B cell (primary cell): ENCODE data around the gene GPHN. TPM values are rescaled to one million over a fixed set of nuclear protein-coding genes. Genes with fewer than 3 reads are reported as not detected.

Experiments
- ATAC-seq: fragments of 200-7000 bp; cut with Tn5 transposase; one replicate; pipeline ENCODE4 v1.10.0; 2021; ENCODE audit warnings: low read depth, mild to moderate bottlenecking, moderate number of reproducible peaks, moderate library complexity
- CTCF ChIA-PET: fragments of 350-600 bp; sonication (Branson Sonifier 250); formaldehyde crosslinking; loops from one replicate; lab custom pipeline; 2021; ENCODE audit warnings: antibody characterized with exemption, inconsistent platforms; lab: Charles Lee
- POLR2A ChIA-PET: fragments of 350-600 bp; sonication (Branson Sonifier 250); formaldehyde crosslinking; loops from one replicate; lab custom pipeline; 2021; ENCODE audit warnings: antibody characterized with exemption; lab: Charles Lee
- DNase-seq: peaks from one replicate; pipeline ENCODE4 v3.0.0; 2013
- H2AFZ ChIP-seq: 2 replicates; pipeline ENCODE4 v1.6.1; 2012; ENCODE audit warnings: mild to moderate bottlenecking, low read depth, low read length; ENCODE audit not compliant: insufficient read depth, poor library complexity, severe bottlenecking
- H3K27ac ChIP-seq, 2 donors: 1 replicate in 1 of 2; 2 replicates in 1 of 2; pipeline ENCODE4 v1.5.1; 2012 to 2013; ENCODE audit warnings: low read length in 2 of 2, mild to moderate bottlenecking in 2 of 2, moderate library complexity in 1 of 2
- H3K27me3 ChIP-seq, 4 experiments: fragments of 200-600 bp in 1 of 4; sonication (generic) in 1 of 4; replicated peaks in 1 of 4; 1 replicate in 2 of 4; 2 replicates in 2 of 4; pipeline versions ENCODE4 v1.6.1 to v1.7.0; 2013 to 2016; ENCODE audit warnings: low read length in 3 of 4, mild to moderate bottlenecking in 2 of 4, mixed read lengths in 1 of 4, moderate library complexity in 1 of 4; ENCODE audit not compliant: insufficient read depth in 4 of 4, control insufficient read depth in 3 of 4; ENCODE audit errors: control extremely low read depth in 1 of 4
- H3K36me3 ChIP-seq, 2 experiments: replicated peaks in 1 of 2; 1 replicate in 1 of 2; 2 replicates in 1 of 2; pipeline versions ENCODE4 v1.6.1 to v1.7.1; 2013; ENCODE audit warnings: low read length in 1 of 2; ENCODE audit not compliant: insufficient read depth in 2 of 2, control insufficient read depth in 1 of 2; ENCODE audit errors: control extremely low read depth in 1 of 2, extremely low read depth in 1 of 2
- H3K4me1 ChIP-seq, 2 donors: fragments of 200-600 bp in 1 of 2; sonication (generic) in 1 of 2; 1 replicate in 1 of 2; 2 replicates in 1 of 2; pipeline versions ENCODE4 v1.5.1 to v1.6.1; 2013 to 2017; ENCODE audit warnings: low read length in 2 of 2; ENCODE audit not compliant: control insufficient read depth in 2 of 2, insufficient read depth in 2 of 2
- H3K4me2 ChIP-seq: replicated peaks from 2 replicates; pipeline ENCODE3; 2012; ENCODE audit warnings: mild to moderate bottlenecking, low read depth, low read length; ENCODE audit not compliant: poor library complexity, severe bottlenecking
- H3K4me3 ChIP-seq, 5 experiments: fragments of 200-600 bp in 1 of 5; sonication (generic) in 1 of 5; 1 replicate in 3 of 5; 2 replicates in 2 of 5; pipeline versions ENCODE4 v1.5.1 to v1.7.0; 2011 to 2016; ENCODE audit warnings: low read length in 4 of 5, mild to moderate bottlenecking in 4 of 5, low read depth in 2 of 5, control low read depth in 1 of 5, moderate library complexity in 1 of 5; ENCODE audit not compliant: insufficient read depth in 1 of 5; ENCODE audit errors: control extremely low read depth in 1 of 5, extremely low read depth in 1 of 5
- H3K79me2 ChIP-seq: fragments of 200-600 bp; sonication (generic); one replicate; pipeline ENCODE4 v1.6.0; 2016; ENCODE audit warnings: low read length; ENCODE audit not compliant: control insufficient read depth, insufficient read depth
- H3K9ac ChIP-seq: fragments of 200-600 bp; sonication (generic); 2 replicates; pipeline ENCODE4 v1.6.1; 2017; ENCODE audit warnings: mild to moderate bottlenecking, low read length, moderate library complexity
- H3K9me3 ChIP-seq, 3 donors: one replicate each; pipeline versions ENCODE4 v1.6.1 to v1.7.1; 2013; ENCODE audit warnings: low read length in 2 of 3; ENCODE audit not compliant: control insufficient read depth in 2 of 3, insufficient read depth in 1 of 3; ENCODE audit errors: control extremely low read depth in 1 of 3
- H4K20me1 ChIP-seq: 2 replicates; pipeline ENCODE4 v1.6.0; 2012; ENCODE audit warnings: mild to moderate bottlenecking, low read length; ENCODE audit not compliant: insufficient read depth, control insufficient read depth, poor library complexity, severe bottlenecking
- H3K27ac Mint-ChIP-seq: one replicate; pipeline ENCODE4 v1.8.0; 2021; ENCODE audit warnings: mixed read lengths
- H3K27me3 Mint-ChIP-seq: one replicate; pipeline ENCODE4 v1.8.0; 2021; ENCODE audit warnings: mixed read lengths
- H3K4me1 Mint-ChIP-seq: one replicate; pipeline ENCODE4 v1.8.0; 2021; ENCODE audit warnings: mixed read lengths
- H3K4me3 Mint-ChIP-seq: one replicate; pipeline ENCODE4 v1.8.0; 2021; ENCODE audit warnings: mixed read lengths
- H3K9me3 Mint-ChIP-seq: one replicate; pipeline ENCODE4 v1.8.0; 2022; ENCODE audit warnings: mixed read lengths; ENCODE audit not compliant: insufficient read depth
- EZH2 ChIP-seq: IDR thresholded peaks from 2 replicates; pipeline ENCODE4 v1.6.1; 2012; ENCODE audit warnings: borderline replicate concordance, low read depth, mild to moderate bottlenecking, moderate library complexity, low read length; ENCODE audit not compliant: insufficient read depth, poor library complexity, severe bottlenecking
- intact Hi-C: fragments of 100-400 bp; cut with micrococcal nuclease; formaldehyde crosslinking; loops from one replicate; pipeline ENCODE4 v1.10.0; 2022
- polyA plus RNA-seq: library from polyadenylated mRNA; depleted of rRNA; stranded (reverse); fragments of >200 nt; gene quantifications from 2 replicates; pipeline ENCODE4 v1.2.3, GENCODE V29; 2012
- total RNA-seq, 2 donors: library from RNA; stranded (reverse); fragments of 120-200 nt in 1 of 2; gene quantifications; 1 replicate in 1 of 2; 2 replicates in 1 of 2; pipeline versions ENCODE4 v1.2.3 to v1.2.4, GENCODE V29; 2013 to 2022
- TF ChIP-seq, protein P1 (sequence below): fragments of 200-600 bp; IDR thresholded peaks from one replicate; pipeline ENCODE4 v1.8.0; 2022; ENCODE audit warnings: antibody characterized with exemption, mild to moderate bottlenecking

The GPHN gene
- total and polyA plus RNA-seq, 2 donors (not counting 1 experiment from before 2014, with no cell fraction given) = 3.4 to 18.0 TPM

- intact Hi-C loops = no loop called here
- H3K27me3 ChIP-seq = no peaks in the 10 kb centered on the region
- no peak overlapping the region for H3K4me3 ChIP-seq
- ChIA-PET CTCF (no interaction called here), POLR2A (no interaction called here)
- H3K9me3 ChIP-seq = peaks cover 0 to 2% (median 0%) of the 10 kb centered on the region in 3 donors
- TF ChIP-seq, protein P1, sequence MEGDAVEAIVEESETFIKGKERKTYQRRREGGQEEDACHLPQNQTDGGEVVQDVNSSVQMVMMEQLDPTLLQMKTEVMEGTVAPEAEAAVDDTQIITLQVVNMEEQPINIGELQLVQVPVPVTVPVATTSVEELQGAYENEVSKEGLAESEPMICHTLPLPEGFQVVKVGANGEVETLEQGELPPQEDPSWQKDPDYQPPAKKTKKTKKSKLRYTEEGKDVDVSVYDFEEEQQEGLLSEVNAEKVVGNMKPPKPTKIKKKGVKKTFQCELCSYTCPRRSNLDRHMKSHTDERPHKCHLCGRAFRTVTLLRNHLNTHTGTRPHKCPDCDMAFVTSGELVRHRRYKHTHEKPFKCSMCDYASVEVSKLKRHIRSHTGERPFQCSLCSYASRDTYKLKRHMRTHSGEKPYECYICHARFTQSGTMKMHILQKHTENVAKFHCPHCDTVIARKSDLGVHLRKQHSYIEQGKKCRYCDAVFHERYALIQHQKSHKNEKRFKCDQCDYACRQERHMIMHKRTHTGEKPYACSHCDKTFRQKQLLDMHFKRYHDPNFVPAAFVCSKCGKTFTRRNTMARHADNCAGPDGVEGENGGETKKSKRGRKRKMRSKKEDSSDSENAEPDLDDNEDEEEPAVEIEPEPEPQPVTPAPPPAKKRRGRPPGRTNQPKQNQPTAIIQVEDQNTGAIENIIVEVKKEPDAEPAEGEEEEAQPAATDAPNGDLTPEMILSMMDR = no peak
- TF ChIP-seq EZH2 = no peak
- Mint-ChIP-seq H3K4me1 (no peaks in the 10 kb centered on the region), H3K9me3 (no peaks in the 10 kb centered on the region), H3K27me3 (no peaks in the 10 kb centered on the region), H3K27ac (no peak overlapping the region), H3K4me3 (no peak overlapping the region)
- no peaks in the 10 kb centered on the region for H4K20me1 ChIP-seq
- no peak for ATAC-seq
- no peaks in the 10 kb centered on the region for H3K36me3 ChIP-seq
- H3K4me1 ChIP-seq = no peaks in the 10 kb centered on the region
- no peak overlapping the region for H3K4me2 ChIP-seq
- H2AFZ ChIP-seq = no peak overlapping the region
- no peak overlapping the region for H3K9ac ChIP-seq
- no peak overlapping the region for H3K27ac ChIP-seq
- peaks cover 5% of the 10 kb centered on the region for H3K79me2 ChIP-seq
- DNase-seq = no peak
Observed at GRCh38 chr14:66629499-66629898, 121.6 kb downstream of the GPHN start.

DNA sequence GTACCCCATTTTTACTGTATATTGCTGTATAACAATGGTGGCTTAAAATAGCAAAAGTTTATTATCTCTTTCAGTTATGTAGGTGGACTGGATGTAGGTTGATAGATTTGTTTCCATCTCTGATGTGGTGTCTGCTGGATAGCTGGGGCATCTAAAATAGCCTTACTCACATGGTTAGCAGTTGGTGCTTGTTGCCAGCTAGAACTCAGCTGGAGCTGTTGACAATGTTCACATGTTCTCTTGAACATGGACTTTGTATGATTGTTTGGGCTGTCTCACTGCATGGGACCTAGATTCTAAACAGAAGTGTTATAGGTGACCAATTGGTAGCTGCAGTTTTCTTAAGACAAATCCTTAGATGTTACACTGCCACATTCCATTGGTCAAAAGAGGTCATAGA is 126.9 kb downstream of the GPHN start:
- POLR2A ChIA-PET = no interaction called here
- ATAC-seq = no peak
- peaks cover 5% of the 10 kb centered on the region for H3K79me2 ChIP-seq
- no peaks in the 10 kb centered on the region for H3K4me1 ChIP-seq
- H3K27ac ChIP-seq = no peak overlapping the region
- TF ChIP-seq, protein P1 = no peak
- TF ChIP-seq EZH2 = no peak
- H3K27ac Mint-ChIP-seq = no peak overlapping the region
- no peak overlapping the region for H3K9ac ChIP-seq
- H3K27me3 ChIP-seq = no peaks in the 10 kb centered on the region
- no peak overlapping the region for H3K4me2 ChIP-seq
- H3K27me3 Mint-ChIP-seq = no peaks in the 10 kb centered on the region
- no peak overlapping the region for H3K4me3 ChIP-seq
- no peak overlapping the region for H3K4me3 Mint-ChIP-seq
- H4K20me1 ChIP-seq = no peaks in the 10 kb centered on the region
- no peak for DNase-seq
- H3K9me3 ChIP-seq = peaks cover 0 to 3% (median 0%) of the 10 kb centered on the region in 3 donors
- no peaks in the 10 kb centered on the region for H3K36me3 ChIP-seq
- CTCF ChIA-PET = interaction anchor here (1.3 kb wide), 1 partner anchor 11 kb away, joined by 3 read pairs; no protein-coding TSS in a partner anchor
- H3K4me1 Mint-ChIP-seq = no peaks in the 10 kb centered on the region
- intact Hi-C loops = no loop called here
- no peaks in the 10 kb centered on the region for H3K9me3 Mint-ChIP-seq
- H2AFZ ChIP-seq = no peak overlapping the region
